Activated naive CD4-positive, alpha-beta T cell treated with anti-CD3 and anti-CD28 coated beads, Interleukin-2, amount 50 U/mL, for 72 hours (primary cell): Measurements from ENCODE around the gene BAHCC1. TPM values are rescaled to one million over a fixed set of nuclear protein-coding genes. Genes with fewer than 3 reads are reported as not detected.

Source experiments
- ATAC-seq, 2 donors: fragments of 150-1000 bp; cut with Tn5 transposase; 2 replicates each; pipeline ENCODE4 v1.10.0; 2021; ENCODE audit warnings: mild to moderate bottlenecking in 2 of 2, moderate library complexity in 2 of 2
- DNase-seq, 2 donors: peaks; one replicate each; pipeline ENCODE4 v3.0.0; 2021 to 2022; ENCODE audit warnings: low spot score in 2 of 2
- H3K27ac Mint-ChIP-seq, 2 donors: one replicate each; pipeline ENCODE4 v1.8.0; 2022; ENCODE audit warnings: mild to moderate bottlenecking in 2 of 2, mixed read lengths in 2 of 2
- H3K36me3 Mint-ChIP-seq, 2 donors: one replicate each; pipeline ENCODE4 v1.8.0; 2022; ENCODE audit warnings: mixed read lengths in 2 of 2
- H3K9me3 Mint-ChIP-seq, 2 donors: one replicate each; pipeline ENCODE4 v1.8.0; 2022; ENCODE audit warnings: mixed read lengths in 2 of 2
- total RNA-seq, 2 donors: library from RNA; stranded (reverse); gene quantifications; one replicate each; pipeline ENCODE4 v1.2.3, GENCODE V29; 2022

BAHCC1 gene
- total RNA-seq, 2 donors from 2014 or later, result 0.16 TPM; not detected in 1

GRCh38 chr17:81480140-81481072, 85.1 kb downstream of the BAHCC1 start:
- DNase-seq (no peak), ATAC-seq (no peak)
- H3K9me3 Mint-ChIP-seq, result no peaks in the 10 kb centered on the region
- no peak overlapping the region for H3K27ac Mint-ChIP-seq
- no peaks in the 10 kb centered on the region for H3K36me3 Mint-ChIP-seq

DNA sequence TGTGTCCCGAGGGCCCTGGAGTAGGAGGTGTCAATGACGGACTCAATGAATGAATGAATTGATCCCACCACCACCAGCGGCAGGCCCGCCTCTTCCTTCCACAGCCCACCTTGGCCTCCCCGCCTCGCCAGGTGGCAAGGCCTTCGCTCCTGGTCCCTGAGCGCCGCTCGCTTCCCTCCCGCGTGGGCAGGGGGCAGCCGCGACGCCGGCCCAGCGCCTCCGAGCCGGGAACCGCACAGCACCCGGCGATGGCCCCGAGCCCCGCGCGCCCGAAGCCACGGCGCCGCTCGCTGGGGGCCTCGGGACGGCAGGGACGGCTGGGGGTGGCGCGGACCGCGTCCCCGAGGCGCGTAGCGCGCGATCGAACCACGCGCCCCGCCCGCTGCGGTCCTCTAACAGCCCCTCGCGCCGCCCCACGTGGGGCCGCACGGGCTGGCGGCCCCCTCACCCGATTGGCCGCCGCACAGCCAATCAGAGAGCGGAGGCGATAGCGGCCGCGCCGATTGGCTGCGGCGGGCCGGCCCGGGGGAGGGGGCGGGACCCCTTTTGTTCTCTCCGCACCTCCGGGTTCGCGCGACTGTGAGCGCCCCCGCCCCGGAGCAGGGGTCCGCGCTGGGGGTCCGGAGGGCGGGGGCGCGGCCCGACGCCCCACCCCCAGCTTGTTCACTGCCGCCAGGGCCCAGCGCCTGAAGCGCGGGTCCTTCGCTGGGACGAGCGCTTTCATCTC, 86.0 kb downstream of the BAHCC1 start:
- H3K9me3 Mint-ChIP-seq, result no peaks in the 10 kb centered on the region
- peak; percentile 30 to 71 for ATAC-seq
- peak in 1 of 2 donors; percentile 57 for DNase-seq
- H3K36me3 Mint-ChIP-seq, result no peaks in the 10 kb centered on the region
- H3K27ac Mint-ChIP-seq, result no peak overlapping the region

DNA sequence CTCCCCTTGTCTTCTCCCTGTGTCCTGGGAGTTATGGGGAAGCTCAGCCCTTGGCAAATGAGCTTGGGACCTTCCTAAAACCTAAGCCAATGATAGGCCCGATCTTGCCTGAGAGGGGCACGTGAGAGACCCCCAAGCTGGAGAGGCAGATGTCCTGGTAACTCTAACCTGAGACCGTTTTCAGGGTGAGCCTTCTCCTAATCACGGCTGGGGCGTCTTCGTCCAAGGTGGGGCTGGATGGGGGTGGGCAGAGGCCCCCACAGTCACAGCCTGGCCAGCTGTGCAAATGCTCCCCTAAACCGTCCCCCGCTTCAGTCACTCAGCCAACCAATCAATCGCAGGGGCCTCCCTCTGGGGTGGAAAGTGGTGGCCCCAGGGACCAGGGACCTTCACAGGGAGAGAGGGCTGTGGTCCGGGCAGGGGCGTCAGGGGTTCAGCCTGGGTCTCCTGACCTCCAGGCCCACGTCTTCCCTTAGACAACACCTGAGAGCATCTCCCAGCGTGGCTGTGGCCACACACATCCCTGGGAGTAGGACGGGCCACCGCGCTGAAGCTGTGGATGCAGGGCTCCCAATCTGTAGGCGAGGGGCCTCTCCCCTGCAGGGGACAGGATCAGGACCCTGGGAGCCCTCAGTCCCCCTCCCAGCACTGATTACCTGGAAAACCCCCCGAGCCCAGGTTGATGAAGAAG, 86.7 kb downstream of the BAHCC1 start:
- ATAC-seq (no peak), DNase-seq (no peak)
- H3K27ac Mint-ChIP-seq, result no peak overlapping the region
- no peaks in the 10 kb centered on the region for H3K36me3 Mint-ChIP-seq
- H3K9me3 Mint-ChIP-seq, result no peaks in the 10 kb centered on the region

GRCh38 chr17:81482673-81483072, 87.4 kb downstream of the BAHCC1 start:
- ATAC-seq (no peak), DNase-seq (no peak)
- H3K27ac Mint-ChIP-seq, result no peak overlapping the region
- H3K36me3 Mint-ChIP-seq, result no peaks in the 10 kb centered on the region
- no peaks in the 10 kb centered on the region for H3K9me3 Mint-ChIP-seq

GRCh38 chr17:81483085-81483861, 88.0 kb downstream of the BAHCC1 start:
- no peak for ATAC-seq

GRCh38 chr17:81483862-81484194, 88.6 kb downstream of the BAHCC1 start:
- DNase-seq (no peak), ATAC-seq (peak in 1 of 2 donors; percentile 8)
- H3K36me3 Mint-ChIP-seq, result no peaks in the 10 kb centered on the region
- no peaks in the 10 kb centered on the region for H3K9me3 Mint-ChIP-seq
- no peak overlapping the region for H3K27ac Mint-ChIP-seq

More at GRCh38 chr17:81483085-81483861, 88.0 kb downstream of the BAHCC1 start:
- Mint-ChIP-seq H3K9me3 (no peaks in the 10 kb centered on the region), H3K27ac (no peak overlapping the region), H3K36me3 (no peaks in the 10 kb centered on the region)
- no peak for DNase-seq

DNA sequence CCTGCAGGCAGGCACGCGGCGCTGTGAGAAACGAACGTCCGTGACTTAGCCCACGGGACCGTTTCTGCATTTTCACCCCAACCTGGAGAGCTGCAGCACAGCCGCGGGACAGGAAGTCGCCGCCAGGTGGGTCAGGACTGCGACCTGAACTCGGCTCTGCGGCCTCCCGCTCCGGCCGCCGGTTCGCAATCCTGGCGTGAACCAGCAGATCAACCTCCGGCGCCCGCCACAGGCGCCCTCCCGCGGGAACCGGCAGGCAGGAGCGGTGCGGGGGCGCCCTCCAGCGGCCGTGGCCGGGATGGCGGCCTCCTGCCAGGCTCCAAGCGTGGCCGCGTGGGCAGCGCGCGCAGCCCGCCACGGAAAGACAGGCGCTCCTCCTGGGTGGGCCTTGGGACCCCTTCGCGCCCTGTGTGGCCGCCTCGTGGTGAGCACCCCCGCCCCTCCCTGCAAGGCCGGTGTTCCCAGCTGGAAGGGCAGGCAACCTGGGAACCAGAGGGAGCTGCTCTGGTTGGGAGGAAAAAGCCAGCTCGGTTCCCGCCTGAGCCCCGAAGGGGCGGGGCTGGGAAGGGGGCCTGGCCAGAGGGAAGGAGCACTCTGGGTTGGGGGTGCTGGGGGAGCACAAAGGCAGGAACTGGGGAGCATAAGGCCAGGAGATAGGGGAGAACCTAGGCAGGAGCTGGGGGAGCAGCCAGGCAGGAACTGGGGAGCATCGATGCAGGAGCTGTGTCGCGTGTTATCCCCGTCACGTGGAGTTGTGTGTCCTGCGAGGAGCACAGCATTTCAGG, 89.1 kb downstream of the BAHCC1 start:
- peak; percentile 86 to 98 for DNase-seq
- Mint-ChIP-seq H3K9me3 (no peaks in the 10 kb centered on the region), H3K36me3 (no peaks in the 10 kb centered on the region), H3K27ac (no peak overlapping the region)
- ATAC-seq, result peak; percentile 63 to 72

- ATAC-seq (no peak), DNase-seq (no peak)
- no peaks in the 10 kb centered on the region for H3K36me3 Mint-ChIP-seq
- no peaks in the 10 kb centered on the region for H3K9me3 Mint-ChIP-seq
- H3K27ac Mint-ChIP-seq, result peak overlapping the region in 1 of 2 donors; percentile 4
Observed at GRCh38 chr17:81486199-81486810, 91.0 kb downstream of the BAHCC1 start.

- Mint-ChIP-seq H3K36me3 (no peaks in the 10 kb centered on the region), H3K27ac (peak overlapping the region in 1 of 2 donors; percentile 29), H3K9me3 (no peaks in the 10 kb centered on the region)
- ATAC-seq, result no peak
- no peak for DNase-seq
Observed at GRCh38 chr17:81487089-81487486, 91.8 kb downstream of the BAHCC1 start.

DNA sequence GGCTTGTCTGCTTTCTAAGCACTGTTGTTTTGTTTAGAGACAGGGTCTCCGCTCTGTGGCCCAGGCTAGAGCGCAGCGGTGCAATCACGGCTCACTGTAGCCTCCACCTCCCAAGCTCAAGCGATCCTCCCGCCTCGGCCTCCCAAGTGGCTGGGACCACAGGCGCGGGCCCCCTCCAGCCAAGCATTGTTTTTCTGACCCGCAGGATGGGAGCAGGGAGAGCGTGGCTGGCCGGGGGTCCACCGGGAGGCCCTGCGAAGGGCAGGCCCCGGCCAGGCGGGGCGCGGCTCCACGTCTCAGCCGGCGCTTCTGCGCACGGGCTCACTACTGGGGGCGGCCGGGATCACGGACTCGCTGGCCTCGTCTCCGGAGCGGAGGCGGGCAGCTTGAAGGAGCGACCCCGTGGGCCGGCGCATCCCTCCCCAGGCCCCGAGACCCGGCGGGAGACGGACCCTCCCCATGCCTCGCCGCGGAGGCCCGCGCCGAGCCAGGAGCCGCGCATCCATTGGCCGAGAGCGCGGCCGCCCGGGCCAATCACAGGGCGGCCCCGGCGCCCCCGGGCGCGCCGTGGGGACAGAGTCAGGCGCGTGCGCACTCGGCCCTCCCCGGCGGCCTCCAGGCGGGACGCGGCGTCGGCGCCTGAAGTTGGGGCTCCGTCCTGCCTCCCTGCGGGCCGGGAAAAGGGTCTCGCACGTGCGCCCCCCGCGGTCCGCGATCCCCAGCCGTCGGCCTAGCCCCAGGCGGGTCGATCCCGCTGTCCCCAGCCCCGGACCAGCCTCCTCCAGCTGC, 92.4 kb downstream of the BAHCC1 start:
- no peaks in the 10 kb centered on the region for H3K9me3 Mint-ChIP-seq

DNA sequence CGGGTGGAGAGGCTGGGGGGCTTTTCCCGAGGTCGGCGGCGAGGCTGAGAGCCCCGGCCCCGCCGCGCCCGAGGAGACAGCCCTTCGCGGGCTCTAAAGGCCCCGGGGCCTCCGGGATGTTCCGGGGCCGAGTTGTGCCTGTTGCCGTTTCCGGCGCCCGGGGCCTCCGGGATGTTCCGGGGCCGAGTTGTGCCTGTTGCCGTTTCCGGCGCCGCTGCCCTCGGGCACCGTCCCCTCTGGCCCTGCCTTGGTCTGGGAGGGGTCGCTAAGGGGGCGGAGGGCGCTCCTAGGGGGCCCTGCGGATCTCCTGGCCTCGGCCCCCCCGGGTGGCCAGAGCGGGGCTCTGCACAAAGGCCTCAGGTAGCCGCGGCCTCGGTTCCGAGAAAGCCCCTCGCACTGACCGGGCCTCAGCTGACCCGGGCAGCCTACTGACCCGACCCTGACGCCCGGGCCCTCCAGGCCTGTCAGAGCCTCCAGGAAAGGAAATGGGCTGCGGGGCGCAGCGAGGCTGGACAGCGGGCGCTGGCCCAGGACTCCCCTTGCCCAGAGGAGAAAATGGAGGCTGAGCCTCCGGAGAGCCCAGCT, 93.1 kb downstream of the BAHCC1 start:
- Mint-ChIP-seq H3K27ac (no peak overlapping the region), H3K9me3 (no peaks in the 10 kb centered on the region), H3K36me3 (no peaks in the 10 kb centered on the region)
- ATAC-seq (peak; percentile 2 to 6), DNase-seq (no peak)

More for the DNA sequence above, 92.4 kb downstream of the BAHCC1 start:
- no peaks in the 10 kb centered on the region for H3K36me3 Mint-ChIP-seq
- no peak overlapping the region for H3K27ac Mint-ChIP-seq
- DNase-seq, result peak; percentile 83 to 88
- peak; percentile 84 to 91 for ATAC-seq

DNA sequence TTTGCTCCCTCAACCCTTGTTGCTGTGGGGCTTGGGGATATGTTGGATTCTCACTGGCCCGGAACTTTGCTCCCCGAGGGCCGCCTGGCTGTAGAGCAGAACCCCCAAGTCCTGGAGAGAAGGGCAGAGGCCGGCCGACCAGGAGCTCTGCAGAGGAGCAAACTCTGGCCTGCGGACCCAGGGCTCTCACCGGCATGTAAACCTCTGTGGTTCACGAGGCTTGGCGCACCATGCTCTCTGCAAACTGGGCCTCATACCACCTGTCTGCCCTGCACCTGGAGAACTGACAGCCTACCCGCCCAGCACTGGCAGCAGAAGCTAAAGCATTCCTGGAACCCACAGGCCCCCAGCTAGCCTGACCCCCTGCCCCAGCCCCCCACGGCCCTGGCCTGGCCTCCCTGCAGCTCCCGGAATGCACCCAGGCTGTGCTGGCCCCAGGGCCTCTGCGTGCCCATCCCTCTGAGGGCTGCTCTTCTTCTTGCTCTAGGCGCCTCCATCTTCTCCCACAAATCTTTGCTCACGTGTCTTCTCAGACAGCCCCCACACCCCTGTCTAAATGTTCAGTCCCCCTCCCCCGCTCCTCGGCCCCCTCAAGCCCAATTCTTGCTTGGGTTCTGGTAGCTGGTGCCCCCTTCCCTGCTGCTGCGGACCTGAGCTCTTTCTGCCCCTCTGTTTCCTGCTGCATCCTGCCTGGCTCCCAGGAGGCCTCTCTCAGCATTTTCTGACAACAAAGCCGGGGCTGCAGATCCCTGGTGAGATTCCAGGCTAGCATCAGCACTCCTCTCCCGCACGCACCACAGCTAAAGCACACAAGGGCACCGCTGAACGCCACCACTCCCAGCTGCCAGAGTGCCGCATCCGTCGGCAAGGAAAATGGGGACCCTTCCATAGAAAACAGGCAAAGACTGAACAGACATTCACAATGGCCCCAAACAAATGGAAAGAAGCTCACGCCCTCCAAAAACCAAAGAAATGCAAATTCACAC, 94.0 kb downstream of the BAHCC1 start:
- no peak for ATAC-seq
- DNase-seq, result no peak
- Mint-ChIP-seq H3K9me3 (no peaks in the 10 kb centered on the region), H3K27ac (no peak overlapping the region), H3K36me3 (no peaks in the 10 kb centered on the region)
